ENCODE measurements around the gene PNPLA1. TPM values are rescaled to one million over a fixed set of nuclear protein-coding genes. Genes with fewer than 3 reads are reported as not detected.

PNPLA1 gene
- total RNA-seq, 1 donor: under 0.01 TPM

DNA sequence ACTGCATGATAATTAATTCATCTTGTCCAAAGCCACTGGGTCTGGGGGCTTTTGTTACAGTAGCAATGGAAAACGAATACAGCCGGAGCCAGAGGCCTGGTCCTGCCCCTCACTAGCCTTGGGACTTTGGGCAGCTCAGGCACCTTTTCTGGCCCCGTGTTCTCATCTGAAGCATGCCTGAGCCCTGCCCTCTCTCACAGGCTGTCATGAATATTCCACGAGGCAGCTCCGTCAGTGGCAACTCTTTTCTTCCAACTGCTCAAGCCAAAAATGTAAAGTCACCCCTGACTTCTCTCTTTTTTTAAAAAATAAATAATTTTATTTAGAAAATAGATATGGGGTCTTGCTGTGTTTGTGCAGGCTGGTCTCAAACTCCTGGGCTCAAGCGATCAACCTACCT lies 61.5 kb downstream of the PNPLA1 start:
- DNase-seq (ENCODE audit: insufficient read length, low spot score, missing footprints): no peak
- Histone ChIP-seq H3K79me2 (ENCODE audit: insufficient read depth, low read length) (no peaks in the 10 kb centered on the region), H3K9me3 (ENCODE audit: low read depth, low read length) (no peaks in the 10 kb centered on the region), H3K4me3 (ENCODE audit: insufficient read depth, low read length) (no peak overlapping the region), H2AFZ (ENCODE audit: low read length) (no peak overlapping the region), H4K20me1 (ENCODE audit: insufficient read depth, low read length) (no peaks in the 10 kb centered on the region), H3K4me2 (ENCODE audit: insufficient read depth, low read length) (no peak overlapping the region), H3K36me3 (ENCODE audit: insufficient read depth, low read length) (no peaks in the 10 kb centered on the region), H3K27me3 (ENCODE audit: insufficient read depth, low read length) (peaks cover 75% of the 10 kb centered on the region), H3K4me1 (ENCODE audit: insufficient read depth, low read length) (no peaks in the 10 kb centered on the region), H3K27ac (ENCODE audit: low read depth, low read length) (no peak overlapping the region)
- TF ChIP-seq, protein P1, sequence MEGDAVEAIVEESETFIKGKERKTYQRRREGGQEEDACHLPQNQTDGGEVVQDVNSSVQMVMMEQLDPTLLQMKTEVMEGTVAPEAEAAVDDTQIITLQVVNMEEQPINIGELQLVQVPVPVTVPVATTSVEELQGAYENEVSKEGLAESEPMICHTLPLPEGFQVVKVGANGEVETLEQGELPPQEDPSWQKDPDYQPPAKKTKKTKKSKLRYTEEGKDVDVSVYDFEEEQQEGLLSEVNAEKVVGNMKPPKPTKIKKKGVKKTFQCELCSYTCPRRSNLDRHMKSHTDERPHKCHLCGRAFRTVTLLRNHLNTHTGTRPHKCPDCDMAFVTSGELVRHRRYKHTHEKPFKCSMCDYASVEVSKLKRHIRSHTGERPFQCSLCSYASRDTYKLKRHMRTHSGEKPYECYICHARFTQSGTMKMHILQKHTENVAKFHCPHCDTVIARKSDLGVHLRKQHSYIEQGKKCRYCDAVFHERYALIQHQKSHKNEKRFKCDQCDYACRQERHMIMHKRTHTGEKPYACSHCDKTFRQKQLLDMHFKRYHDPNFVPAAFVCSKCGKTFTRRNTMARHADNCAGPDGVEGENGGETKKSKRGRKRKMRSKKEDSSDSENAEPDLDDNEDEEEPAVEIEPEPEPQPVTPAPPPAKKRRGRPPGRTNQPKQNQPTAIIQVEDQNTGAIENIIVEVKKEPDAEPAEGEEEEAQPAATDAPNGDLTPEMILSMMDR (IDR thresholded peaks at IDR 0.05; ENCODE audit: extremely low read depth, low read depth, low read length): no peak

DNA sequence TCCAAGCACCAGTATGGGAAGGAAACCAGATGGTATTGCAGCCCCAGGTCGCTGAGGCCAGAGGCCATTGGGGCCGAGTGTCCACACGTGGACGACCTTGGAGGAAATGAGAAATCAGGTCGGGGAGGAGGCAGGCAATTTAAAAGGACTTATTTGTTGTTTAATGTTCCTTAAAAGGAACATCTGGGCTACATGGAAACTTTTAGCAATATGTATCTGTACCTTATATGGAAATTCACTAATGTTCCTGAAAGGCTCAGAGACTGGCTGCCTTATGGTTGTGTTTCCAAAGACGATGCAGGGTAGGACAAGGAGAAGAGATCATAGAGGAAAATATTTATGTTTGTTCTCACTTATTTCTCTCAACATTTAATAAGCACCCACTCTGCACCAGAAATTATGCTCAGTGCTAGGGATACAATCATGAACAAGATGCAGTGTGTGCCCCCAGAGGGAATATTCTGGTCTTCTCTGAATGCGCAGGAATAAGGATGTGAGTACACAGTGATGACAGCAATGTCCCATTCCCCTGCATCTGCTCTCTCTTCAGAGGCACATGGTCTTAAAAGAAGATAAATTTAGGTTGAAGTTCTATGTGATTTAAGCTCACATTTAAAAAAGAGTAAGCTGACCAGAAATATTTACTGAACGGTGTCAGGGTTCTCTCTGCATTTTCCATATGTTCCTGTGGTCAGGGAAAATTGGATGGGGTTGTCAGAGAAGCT lies 63.5 kb downstream of the PNPLA1 start:
- no peaks in the 10 kb centered on the region for H3K36me3 ChIP-seq (ENCODE audit: insufficient read depth, low read length)
- H3K4me2 ChIP-seq (ENCODE audit: insufficient read depth, low read length): no peak overlapping the region
- no peak overlapping the region for H3K27ac ChIP-seq (ENCODE audit: low read depth, low read length)
- H2AFZ ChIP-seq (ENCODE audit: low read length): no peak overlapping the region
- H4K20me1 ChIP-seq (ENCODE audit: insufficient read depth, low read length): no peaks in the 10 kb centered on the region
- no peaks in the 10 kb centered on the region for H3K4me1 ChIP-seq (ENCODE audit: insufficient read depth, low read length)
- no peak for DNase-seq (ENCODE audit: insufficient read length, low spot score, missing footprints)
- H3K79me2 ChIP-seq (ENCODE audit: insufficient read depth, low read length): no peaks in the 10 kb centered on the region
- TF ChIP-seq, protein P1 (IDR thresholded peaks at IDR 0.05; ENCODE audit: extremely low read depth, low read depth, low read length): no peak
- H3K9me3 ChIP-seq (ENCODE audit: low read depth, low read length): no peaks in the 10 kb centered on the region
- peaks cover 68% of the 10 kb centered on the region for H3K27me3 ChIP-seq (ENCODE audit: insufficient read depth, low read length)
- no peak overlapping the region for H3K4me3 ChIP-seq (ENCODE audit: insufficient read depth, low read length)

DNA sequence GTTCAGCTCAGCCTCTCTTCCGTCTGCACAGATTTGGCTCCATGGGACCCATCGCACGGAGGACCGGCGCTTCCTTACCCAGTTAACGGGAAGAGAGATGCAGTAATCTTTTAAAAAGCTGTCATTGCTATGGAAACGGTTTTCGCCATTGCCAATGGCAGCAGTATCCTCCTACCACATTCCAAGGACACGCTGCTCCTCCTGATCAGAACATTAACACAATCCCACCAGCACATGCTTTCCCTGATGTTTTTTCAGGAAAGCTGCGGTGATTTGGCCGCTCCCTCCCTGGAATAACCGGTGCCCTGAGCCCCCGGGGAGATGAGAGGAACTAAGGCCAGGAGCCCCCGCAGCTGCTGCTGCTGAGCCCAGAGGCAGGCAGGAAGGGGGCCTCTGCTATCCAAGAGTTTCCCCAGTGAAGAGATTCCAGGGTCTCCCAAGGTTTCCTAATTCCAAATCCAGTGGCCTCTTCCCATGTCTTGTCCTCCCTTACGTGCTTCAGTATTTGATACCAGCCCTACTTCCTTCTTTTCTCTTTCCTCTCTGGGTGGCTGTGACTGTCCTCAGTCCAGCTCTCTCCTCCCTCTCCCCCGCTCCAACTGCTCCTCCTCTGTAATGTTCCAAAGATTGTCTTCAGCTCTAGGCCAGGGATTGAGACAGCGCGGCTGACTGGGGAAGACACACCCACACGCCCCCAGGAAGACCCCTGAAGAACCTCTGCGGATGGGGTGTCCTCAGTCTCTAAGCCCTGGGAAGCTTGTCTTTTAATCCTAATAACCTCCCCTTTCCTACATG lies 64.3 kb downstream of the PNPLA1 start:
- H3K27me3 ChIP-seq (ENCODE audit: insufficient read depth, low read length): peaks cover 67% of the 10 kb centered on the region
- H3K4me2 ChIP-seq (ENCODE audit: insufficient read depth, low read length): no peak overlapping the region
- no peak for DNase-seq (ENCODE audit: insufficient read length, low spot score, missing footprints)

More for the DNA sequence above, 64.3 kb downstream of the PNPLA1 start:
- no peaks in the 10 kb centered on the region for H3K36me3 ChIP-seq (ENCODE audit: insufficient read depth, low read length)
- no peak overlapping the region for H3K4me3 ChIP-seq (ENCODE audit: insufficient read depth, low read length)
- no peak overlapping the region for H2AFZ ChIP-seq (ENCODE audit: low read length)
- no peaks in the 10 kb centered on the region for H4K20me1 ChIP-seq (ENCODE audit: insufficient read depth, low read length)
- TF ChIP-seq, protein P1 (IDR thresholded peaks at IDR 0.05; ENCODE audit: extremely low read depth, low read depth, low read length): no peak
- no peaks in the 10 kb centered on the region for H3K4me1 ChIP-seq (ENCODE audit: insufficient read depth, low read length)
- no peaks in the 10 kb centered on the region for H3K79me2 ChIP-seq (ENCODE audit: insufficient read depth, low read length)
- no peak overlapping the region for H3K27ac ChIP-seq (ENCODE audit: low read depth, low read length)
- no peaks in the 10 kb centered on the region for H3K9me3 ChIP-seq (ENCODE audit: low read depth, low read length)
